Hematopoietic multipotent progenitor cell (in vitro differentiated cells): ENCODE data around the gene MYO15A. TPM values are rescaled to one million over a fixed set of nuclear protein-coding genes. Genes with fewer than 3 reads are reported as not detected.

Experiments
- DNase-seq, 3 donors: peaks; one replicate each; pipeline ENCODE4 v3.0.0-alpha.2; 2011 to 2015; ENCODE audit warnings: low read depth in 2 of 3, low spot score in 2 of 3
- total RNA-seq: library from RNA; depleted of rRNA; stranded (reverse); fragments of >200 nt; gene quantifications from one replicate; pipeline ENCODE4 v1.2.3, GENCODE V29; 2012

Gene MYO15A
- total RNA-seq, 1 donor, result 1.6 TPM

- no peak for DNase-seq
Measured at GRCh38 chr17:18155179-18155578, 46.6 kb downstream of the MYO15A start.

DNA sequence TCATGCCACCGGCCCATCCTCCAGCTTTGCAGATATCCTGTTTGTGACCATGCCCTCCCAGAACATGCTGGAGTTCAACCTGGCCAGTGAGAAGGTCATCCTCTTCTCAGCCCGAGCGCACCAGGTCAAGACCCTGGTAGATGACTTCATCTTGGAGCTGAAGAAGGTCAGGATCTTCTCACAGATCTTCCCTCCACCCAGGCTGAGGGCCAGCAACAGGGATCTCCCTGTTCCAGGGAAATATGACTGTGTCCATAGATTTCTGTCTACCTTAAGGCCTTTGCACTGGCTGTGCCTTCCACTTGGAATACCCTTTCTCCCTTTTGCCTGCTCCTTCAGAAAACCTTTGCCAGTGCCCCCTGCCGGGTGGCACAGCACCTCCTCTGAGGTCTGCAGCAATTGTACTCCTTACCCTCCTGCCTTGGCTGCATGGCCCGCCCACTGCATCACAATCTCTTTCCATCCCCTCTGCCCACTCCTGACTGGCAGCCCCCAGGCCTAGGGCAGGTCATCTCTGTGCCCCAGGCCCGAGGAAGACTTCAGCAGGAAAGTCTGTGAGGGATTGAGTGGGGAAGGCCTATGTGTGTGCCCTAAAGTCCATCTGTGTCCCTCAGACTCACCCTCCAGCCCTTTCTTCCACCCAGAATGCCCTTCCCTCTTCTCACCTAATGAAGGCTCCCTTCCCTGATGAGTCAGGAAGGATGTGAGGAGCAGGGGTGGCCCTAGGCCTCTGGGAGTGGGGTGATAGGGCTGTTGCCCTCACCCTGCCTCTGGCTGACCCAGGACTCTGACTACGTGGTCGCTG is 47.8 kb downstream of the MYO15A start:
- no peak for DNase-seq

DNA sequence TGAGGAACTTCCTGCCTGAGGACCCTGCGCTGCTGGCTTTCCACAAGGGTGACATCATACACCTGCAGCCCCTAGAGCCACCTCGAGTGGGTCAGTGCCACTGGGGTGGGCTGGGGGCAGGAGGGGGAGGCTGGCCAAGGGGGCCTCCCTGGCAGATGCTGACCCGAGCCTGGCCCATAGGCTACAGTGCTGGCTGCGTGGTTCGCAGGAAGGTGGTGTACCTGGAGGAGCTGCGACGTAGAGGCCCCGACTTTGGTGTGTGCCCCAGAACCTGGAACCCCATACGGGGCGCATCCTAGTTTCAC is 48.4 kb downstream of the MYO15A start:
- no peak for DNase-seq

DNA sequence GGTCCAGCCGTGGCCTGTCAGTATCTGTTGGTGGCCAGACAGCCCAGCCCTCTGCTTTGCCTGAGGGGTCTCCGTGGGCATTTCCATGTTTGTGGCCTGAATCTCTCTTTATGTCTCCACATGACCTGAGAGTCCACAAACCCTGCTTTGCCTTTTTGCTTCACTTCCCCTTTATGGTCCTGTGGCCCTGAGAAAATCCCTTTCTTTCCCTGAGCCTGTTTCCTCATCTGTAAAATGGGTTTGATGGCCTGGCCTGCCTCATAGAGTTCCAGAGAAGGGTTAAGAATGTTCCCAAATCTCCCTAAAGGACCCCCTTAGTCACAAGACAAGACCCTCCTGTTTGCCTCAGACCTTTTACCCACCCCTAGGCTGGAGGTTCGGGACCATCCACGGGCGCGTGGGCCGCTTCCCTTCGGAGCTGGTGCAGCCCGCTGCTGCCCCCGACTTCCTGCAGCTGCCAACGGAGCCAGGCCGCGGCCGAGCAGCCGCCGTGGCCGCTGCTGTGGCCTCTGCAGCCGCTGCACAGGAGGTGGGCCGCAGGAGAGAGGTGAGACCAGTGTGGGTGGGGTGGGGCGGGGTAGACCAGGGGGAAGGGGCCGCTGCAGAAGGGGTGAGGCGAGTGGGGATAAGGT is 48.9 kb downstream of the MYO15A start:
- no peak for DNase-seq

GRCh38 chr17:18158022-18158600 is 49.6 kb downstream of the MYO15A start:
- peak; percentile 77 to 95 (median 92) for DNase-seq

- DNase-seq, result no peak
Measured at GRCh38 chr17:18159551-18160120, 51.1 kb downstream of the MYO15A start.

DNA sequence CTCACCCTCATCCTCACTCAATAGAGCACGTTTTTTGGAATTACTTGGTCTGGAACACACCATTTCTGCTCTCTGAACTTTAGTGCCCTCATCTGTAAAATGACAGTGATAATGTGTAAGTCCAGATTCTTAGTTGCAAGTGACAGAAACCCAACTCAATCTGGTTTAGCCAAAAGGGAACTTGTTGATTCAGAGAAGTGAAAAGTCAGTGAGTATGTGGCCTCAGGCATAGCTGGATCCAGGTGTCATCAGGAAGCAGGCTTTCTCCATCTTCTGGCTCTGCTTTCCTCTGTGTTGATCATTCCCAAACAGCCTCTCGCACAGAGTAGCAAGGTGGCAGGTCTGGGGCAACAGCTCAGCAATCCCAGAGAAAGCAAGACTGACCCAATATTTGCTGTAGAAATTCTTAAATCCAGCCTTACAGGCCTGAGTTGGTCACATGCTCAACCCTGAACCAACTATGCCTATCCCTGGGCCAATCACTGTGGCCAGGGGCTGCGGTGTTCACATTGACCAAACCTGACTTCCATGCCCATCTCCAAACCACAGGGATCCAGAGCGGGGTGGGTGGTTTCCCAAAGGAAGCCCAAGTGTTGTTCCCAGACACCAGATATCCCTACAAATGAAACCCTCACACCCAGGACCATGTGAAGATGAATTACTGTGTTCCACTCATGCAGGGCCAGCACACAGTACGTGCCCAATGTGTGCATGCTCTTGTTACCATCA is 51.7 kb downstream of the MYO15A start:
- no peak for DNase-seq

GRCh38 chr17:18161207-18162145 is 52.9 kb downstream of the MYO15A start:
- no peak for DNase-seq

DNA sequence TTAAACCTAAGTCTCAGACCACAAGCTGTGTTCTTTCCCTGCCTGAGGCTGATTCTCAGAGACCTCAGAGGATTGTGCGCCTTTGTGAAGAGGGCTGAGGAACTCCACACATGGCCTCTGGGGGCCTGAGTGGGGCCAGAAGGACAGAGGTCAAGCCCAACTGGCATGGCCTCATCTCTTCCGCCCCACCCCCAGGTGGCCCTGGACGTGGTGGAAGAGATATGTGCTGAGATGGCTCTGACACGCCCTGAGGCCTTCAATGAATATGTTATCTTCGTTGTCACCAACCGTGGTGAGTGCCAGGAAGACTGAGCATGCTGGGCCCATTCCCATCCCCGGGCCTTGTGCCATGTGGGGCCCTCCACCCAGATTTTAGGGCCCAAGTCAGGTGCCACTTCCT is 55.0 kb downstream of the MYO15A start:
- DNase-seq, result no peak

DNA sequence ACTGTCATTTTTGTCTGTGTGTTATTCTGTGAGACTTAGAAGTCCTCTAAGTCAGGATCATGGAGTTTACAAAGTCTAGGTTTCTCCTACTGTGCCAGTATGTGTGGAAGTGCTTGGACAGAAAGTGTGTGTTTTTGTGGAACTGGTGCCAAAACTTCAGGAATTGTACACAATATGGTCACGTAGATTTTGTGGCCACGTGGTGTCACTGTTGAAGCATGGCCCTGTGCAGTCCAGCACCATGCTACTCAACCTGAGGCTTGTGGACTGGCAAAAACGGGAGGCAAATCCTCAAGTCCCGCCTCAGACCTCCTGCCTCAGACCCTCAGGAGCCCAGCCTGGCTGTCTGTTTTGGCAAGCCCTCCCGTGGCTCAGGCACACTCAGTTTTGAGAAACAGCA is 58.3 kb downstream of the MYO15A start:
- no peak for DNase-seq

GRCh38 chr17:18167421-18167820 is 58.9 kb downstream of the MYO15A start:
- no peak for DNase-seq

DNA sequence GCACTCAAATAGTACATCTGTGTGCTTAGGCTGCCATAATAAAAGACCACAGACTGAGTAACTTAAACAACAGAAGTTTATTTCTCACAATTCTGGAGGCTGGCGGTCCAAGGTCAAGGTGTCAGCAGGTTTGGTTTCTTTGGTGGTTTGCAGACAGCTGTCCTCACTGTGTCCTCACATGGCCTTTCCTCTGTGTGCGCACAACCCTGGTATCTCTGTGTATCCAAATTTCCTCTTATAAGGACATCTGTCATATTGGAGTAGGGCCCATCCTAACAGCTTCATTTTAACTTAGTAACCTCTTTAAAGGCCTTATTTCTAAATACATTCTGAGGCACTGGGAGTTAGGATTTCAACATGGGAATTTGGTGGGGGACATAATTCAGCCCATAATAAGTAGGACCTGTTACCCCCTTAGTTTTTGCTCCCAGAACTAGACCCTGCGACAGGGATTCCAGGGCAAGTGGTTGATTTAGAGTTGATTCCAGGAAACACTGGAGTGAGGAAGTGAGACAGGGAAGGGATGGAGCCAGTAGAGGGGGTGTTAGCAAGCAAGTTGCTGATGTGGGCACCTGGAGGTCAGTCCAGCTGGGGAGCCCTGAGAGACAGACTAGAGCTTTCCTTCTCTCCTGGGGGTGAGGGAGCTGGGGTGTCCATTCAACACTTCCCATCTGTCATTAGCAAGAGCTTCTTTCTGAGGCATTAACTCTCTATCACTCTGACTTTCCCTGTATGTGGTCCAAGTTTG is 64.1 kb downstream of the MYO15A start:
- no peak for DNase-seq

GRCh38 chr17:18173740-18174139 is 65.2 kb downstream of the MYO15A start:
- no peak for DNase-seq

- peak in 2 of 3 donors; percentile 31 to 57 for DNase-seq
Measured at GRCh38 chr17:18176176-18176575, 67.6 kb downstream of the MYO15A start.

DNA sequence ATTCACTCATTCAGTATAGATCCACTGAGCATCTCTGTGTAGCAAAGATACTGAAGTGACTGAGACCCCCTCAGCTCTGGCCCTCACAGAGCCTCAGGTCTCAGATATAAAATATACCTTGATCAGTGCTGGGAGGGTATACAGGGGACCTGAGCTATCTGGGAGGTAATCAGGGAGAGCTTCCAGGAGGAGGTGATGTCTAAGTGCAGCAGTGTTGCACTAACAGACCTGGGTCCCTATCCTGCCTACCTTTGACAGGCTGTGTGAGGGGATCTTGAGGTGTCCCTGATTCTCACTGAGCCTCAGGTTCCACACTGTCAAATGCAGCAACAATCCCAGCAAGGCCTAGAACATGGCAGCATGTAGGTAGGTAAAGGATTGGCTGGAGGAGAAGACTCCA is 68.6 kb downstream of the MYO15A start:
- no peak for DNase-seq

DNA sequence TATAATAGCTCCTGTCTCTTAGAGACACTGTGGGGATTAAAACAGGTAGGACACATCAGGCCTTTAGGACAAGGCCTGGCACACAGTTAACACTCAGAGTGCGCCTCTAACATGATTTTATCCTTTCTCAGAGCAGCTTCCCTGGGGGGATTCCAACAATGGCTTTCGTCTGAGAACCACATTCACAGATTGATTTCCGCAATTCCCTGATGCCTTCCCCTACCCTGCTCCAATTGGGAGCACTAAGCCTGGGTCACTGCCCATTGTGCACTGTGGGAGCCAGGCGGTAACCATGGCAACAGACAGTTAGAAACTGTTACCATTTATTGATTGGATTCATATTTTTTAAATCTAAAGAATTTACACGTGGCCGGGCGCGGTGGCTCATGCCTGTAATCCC is 69.2 kb downstream of the MYO15A start:
- no peak for DNase-seq

- DNase-seq, result no peak
Measured at GRCh38 chr17:18179196-18179595, 70.6 kb downstream of the MYO15A start.

- no peak for DNase-seq
Measured at GRCh38 chr17:18179804-18180203, 71.2 kb downstream of the MYO15A start.

GRCh38 chr17:18181358-18181757 is 72.8 kb downstream of the MYO15A start:
- DNase-seq, result no peak
